ENCODE measurements around the gene POMGNT2.

DNA sequence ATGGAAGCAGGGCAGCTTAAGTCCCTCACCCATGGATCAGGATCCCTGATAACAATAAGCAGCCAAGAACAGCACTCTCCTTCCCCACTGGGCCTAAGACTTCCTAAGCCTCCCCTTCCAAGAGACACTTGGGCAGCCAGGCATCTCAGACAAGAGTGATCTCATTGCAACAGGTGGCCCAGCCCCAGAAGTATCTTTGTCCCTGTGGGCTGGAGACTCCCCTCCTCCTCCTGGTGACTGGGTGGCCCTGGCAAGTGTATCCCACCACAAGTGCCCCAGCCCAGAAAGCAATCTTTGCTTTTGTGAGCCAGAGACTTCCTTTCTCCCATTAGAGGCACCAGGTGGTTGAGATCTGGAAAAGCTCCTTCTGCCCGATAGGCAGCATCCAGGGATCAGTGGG lies 40.7 kb upstream of the POMGNT2 start:
- TF ChIP-seq NR2F1 (conservative IDR thresholded peaks at IDR 0.05) = no peak
- TF ChIP-seq SIX5 (IDR thresholded peaks at IDR 0.05; ENCODE audit: low read depth, low read length, severe bottlenecking) = no peak
- TF ChIP-seq, protein P1, sequence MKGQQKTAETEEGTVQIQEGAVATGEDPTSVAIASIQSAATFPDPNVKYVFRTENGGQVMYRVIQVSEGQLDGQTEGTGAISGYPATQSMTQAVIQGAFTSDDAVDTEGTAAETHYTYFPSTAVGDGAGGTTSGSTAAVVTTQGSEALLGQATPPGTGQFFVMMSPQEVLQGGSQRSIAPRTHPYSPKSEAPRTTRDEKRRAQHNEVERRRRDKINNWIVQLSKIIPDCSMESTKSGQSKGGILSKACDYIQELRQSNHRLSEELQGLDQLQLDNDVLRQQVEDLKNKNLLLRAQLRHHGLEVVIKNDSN (IDR thresholded peaks at IDR 0.05; ENCODE audit: borderline replicate concordance, extremely low read length, insufficient read depth, low read depth, low read length) = no peak
- TF ChIP-seq, protein P2, sequence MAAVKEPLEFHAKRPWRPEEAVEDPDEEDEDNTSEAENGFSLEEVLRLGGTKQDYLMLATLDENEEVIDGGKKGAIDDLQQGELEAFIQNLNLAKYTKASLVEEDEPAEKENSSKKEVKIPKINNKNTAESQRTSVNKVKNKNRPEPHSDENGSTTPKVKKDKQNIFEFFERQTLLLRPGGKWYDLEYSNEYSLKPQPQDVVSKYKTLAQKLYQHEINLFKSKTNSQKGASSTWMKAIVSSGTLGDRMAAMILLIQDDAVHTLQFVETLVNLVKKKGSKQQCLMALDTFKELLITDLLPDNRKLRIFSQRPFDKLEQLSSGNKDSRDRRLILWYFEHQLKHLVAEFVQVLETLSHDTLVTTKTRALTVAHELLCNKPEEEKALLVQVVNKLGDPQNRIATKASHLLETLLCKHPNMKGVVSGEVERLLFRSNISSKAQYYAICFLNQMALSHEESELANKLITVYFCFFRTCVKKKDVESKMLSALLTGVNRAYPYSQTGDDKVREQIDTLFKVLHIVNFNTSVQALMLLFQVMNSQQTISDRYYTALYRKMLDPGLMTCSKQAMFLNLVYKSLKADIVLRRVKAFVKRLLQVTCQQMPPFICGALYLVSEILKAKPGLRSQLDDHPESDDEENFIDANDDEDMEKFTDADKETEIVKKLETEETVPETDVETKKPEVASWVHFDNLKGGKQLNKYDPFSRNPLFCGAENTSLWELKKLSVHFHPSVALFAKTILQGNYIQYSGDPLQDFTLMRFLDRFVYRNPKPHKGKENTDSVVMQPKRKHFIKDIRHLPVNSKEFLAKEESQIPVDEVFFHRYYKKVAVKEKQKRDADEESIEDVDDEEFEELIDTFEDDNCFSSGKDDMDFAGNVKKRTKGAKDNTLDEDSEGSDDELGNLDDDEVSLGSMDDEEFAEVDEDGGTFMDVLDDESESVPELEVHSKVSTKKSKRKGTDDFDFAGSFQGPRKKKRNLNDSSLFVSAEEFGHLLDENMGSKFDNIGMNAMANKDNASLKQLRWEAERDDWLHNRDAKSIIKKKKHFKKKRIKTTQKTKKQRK (IDR thresholded peaks at IDR 0.05; ENCODE audit: low read depth, low read length) = no peak
- no peak for TF ChIP-seq EP300 (IDR thresholded peaks at IDR 0.05; ENCODE audit: borderline replicate concordance in 1 of 2, control insufficient read depth in 1 of 2, low read depth in 2 of 2, low read length in 2 of 2)
- TF ChIP-seq EZH2 (IDR thresholded peaks at IDR 0.05; ENCODE audit: borderline replicate concordance, control insufficient read depth, low read depth, low read length) = no peak
- TF ChIP-seq POLR2AphosphoS5 (IDR thresholded peaks at IDR 0.05; ENCODE audit: low read length) = no peak
